GM12865 (cell line): ENCODE results near the gene SLC39A11.

Experiments used
- DNase-seq: peaks from one replicate; pipeline ENCODE4 v3.0.0; 2010; ENCODE audit warnings: low read depth
- H3K4me3 ChIP-seq: 2 replicates; pipeline ENCODE4 v1.5.1; 2011; ENCODE audit warnings: mild to moderate bottlenecking, low read depth, low read length, control low read depth
- TF ChIP-seq, protein P1 (sequence below): IDR thresholded peaks from 2 replicates; pipeline ENCODE4 v1.5.1; 2011; ENCODE audit warnings: low read length, control low read depth, low read depth, inconsistent platforms; ENCODE audit not compliant: insufficient read depth; ENCODE audit errors: missing control alignments

SLC39A11 gene

DNA sequence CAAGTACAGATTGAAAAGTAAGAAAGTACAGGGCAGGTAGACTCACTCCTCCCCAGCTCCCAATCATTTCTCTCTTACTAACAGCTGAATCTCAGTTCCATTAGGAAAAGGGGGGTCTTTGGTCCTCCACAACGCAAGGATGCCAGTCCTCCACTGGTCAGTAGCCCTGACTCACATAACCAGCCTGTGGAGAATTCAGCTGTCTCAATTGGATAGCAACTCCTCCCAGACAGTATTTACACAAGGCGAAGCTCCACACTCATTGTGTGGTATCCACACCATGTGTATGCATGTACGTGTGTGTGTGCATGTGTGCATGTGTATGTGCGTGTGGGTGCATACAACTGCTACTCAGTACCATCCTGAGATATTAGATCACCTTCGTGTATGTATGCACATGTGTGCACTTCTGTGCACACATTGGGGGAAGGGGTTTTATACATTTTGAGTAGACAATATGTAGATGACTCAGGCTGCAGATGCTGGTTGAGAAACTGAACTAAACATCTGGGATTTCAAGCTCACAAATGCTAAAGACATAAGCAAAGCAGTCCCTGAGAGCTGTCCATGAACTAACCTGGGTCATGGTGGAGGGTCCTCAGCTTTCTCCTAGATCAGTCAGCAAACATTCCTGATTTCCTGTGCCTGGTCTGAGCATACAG lies 240.1 kb downstream of the SLC39A11 start:
- no peak overlapping the region for H3K4me3 ChIP-seq
- DNase-seq = no peak
- TF ChIP-seq, protein P1, sequence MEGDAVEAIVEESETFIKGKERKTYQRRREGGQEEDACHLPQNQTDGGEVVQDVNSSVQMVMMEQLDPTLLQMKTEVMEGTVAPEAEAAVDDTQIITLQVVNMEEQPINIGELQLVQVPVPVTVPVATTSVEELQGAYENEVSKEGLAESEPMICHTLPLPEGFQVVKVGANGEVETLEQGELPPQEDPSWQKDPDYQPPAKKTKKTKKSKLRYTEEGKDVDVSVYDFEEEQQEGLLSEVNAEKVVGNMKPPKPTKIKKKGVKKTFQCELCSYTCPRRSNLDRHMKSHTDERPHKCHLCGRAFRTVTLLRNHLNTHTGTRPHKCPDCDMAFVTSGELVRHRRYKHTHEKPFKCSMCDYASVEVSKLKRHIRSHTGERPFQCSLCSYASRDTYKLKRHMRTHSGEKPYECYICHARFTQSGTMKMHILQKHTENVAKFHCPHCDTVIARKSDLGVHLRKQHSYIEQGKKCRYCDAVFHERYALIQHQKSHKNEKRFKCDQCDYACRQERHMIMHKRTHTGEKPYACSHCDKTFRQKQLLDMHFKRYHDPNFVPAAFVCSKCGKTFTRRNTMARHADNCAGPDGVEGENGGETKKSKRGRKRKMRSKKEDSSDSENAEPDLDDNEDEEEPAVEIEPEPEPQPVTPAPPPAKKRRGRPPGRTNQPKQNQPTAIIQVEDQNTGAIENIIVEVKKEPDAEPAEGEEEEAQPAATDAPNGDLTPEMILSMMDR = no peak

DNA sequence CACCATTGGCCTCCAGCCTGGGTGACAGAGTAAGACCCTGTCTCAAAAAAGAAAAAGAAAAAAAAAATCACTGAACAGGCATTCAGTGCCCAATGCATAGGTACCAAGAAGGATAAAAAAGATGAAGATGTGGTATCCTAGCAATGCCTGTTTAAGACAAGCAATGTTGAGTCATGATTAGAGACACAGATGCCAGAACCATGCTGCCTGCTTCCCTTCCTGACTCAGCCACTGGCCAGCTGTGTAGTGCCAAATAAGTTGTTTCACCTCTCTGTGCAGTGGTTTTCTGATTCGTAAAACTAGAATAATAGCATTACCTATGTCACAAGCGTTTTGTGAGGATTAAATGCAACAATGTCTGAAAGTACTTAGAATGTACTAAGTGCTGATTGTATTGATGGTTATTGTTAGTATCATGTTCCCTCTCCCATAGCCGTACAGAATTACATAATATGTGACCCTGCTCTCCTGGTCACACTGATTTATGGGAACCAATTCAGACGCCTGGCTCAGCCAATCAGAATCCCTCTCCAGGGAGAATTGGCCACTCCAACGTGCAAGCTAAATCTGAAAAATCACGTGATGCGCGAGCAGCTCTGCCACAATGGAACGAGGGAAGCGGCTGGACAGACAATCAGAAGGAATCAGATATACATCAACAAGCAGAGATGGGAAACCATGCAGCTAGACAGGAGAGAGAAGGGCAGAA lies 241.9 kb downstream of the SLC39A11 start:
- TF ChIP-seq, protein P1 = no peak

DNA sequence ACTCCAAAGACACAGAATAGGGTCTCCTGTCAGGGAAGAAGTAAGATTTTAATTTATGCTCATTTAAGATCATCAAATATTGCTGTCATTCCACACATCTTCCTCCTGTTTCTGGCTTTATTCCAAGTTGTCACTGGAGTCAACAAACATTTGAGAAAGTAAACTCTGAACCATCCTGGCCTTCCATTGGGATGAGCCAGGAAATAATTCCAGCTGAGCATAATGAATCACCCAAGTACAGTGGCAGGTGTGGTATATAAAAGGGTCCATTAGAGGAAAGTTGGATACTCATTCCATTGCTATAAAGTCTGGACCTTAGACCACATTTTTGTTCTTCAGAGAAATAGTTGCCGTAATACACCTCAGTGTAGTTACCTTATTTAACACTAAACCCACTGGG lies 246.1 kb downstream of the SLC39A11 start:
- no peak for DNase-seq
- TF ChIP-seq, protein P1 = no peak
- H3K4me3 ChIP-seq = no peak overlapping the region

More for the DNA sequence above, 241.9 kb downstream of the SLC39A11 start:
- DNase-seq = no peak
- no peak overlapping the region for H3K4me3 ChIP-seq

DNA sequence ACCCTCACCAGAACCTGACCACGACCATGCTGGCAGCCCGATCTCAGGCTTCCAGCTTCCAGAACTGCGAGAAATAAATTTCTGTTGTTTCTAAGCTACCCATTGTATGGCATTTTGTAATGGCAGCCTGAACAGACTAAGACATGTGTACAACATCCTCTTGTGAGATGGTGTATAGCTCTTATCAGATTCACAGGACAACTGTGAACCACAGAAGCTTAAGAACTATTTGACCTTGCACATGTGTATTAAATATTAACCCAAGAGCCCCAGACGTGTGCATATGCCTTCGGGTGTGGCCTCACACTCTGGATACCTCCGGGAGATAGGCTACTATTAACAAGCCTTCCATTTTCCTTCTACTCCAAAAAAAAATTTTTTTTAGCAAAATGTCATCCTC lies 248.9 kb downstream of the SLC39A11 start:
- TF ChIP-seq, protein P1 = no peak
- DNase-seq = no peak
- no peak overlapping the region for H3K4me3 ChIP-seq

DNA sequence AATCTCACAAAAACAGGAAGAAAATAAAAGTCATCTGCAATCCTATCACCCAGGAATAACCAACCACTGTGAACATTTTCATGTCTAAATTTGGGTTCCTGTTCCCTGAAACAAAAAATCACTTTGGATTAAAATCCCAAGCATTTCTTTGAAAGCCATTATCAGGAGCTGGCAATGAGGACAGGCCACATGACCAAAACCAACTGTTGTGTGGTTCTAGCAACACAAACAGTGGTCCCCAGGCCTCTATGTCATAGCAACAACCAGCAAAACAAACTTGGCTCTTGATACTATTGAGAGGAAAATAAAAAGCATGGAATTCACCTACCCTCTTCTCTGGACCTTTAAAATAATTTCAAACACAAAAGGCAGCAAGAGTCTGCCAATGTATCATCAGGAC lies 252.5 kb downstream of the SLC39A11 start:
- DNase-seq = no peak
- H3K4me3 ChIP-seq = no peak overlapping the region
- TF ChIP-seq, protein P1 = no peak

DNA sequence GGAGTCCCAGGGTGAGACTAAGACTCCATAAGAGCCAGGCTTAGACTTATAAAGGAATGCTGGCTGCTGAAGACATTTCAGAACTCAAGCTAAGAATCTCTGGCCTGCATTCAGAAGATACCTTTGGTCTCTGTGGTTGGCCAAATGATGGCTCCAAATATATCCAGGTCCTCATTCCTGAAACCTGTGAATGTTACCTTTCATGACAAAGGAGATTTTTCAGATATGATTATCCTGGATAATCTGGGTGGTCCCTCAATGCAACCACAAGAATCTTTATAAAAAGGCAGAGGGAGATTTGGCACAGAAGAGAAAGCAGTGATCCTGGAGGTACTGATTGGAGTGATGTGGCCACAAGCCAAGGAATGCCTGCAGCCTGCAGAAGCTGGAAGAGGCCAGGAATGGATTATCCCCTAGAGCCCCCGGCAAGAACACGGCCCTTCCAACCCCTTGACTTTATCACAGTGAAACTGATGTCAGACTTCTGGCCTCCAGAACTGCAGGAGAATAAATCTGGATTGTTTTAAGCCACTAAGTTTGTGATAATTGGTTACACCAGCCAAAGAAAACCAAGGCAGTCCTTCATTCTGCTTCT lies 253.3 kb downstream of the SLC39A11 start:
- no peak overlapping the region for H3K4me3 ChIP-seq
- TF ChIP-seq, protein P1 = no peak
- DNase-seq = no peak
